ENCODE data around the gene COMMD7.

DNA sequence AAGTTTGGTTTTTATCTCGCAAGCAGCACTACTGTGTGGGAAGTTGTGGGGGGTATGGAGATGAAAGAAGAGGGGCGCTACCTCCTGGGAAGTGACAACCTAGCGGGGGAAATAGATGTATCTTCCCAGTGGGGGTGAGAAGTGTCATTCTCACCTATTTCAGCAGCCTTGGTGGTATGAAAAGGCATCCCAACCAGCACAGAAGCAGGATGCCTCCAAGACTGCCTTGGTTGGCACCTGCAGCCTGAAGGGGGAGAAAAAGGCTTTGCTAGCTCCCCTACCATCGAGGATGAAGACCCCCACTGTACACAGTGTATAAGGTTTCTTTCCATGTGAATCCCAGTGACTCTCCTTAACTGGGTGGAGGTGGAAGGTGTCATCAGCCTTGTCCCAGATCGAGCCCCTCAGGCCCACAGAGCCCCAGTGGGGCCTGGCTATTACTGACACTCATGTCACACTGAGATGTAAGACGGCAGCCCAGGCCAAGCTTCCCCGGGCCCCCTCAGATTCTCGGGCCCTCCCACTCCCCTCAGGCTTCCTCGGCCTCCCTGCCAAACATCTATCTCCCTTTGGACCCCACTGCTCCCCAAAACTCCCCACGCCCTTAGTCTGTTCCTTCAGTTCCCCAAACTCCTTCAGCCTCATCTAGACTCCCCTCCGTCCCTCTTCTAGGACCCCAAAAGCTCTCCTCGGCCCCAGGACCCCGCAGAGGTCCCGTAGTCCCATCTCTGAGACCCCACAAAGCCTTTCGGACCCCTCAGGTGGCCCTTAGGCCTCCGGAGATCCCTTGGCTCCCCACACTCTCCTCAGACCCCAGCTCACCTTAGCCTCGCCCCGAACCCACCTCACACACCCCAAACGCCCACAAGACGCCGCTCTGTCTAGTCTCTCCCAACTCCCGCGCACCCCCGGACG is 688 bp downstream of the COMMD7 start:
- TF ChIP-seq, protein P1, sequence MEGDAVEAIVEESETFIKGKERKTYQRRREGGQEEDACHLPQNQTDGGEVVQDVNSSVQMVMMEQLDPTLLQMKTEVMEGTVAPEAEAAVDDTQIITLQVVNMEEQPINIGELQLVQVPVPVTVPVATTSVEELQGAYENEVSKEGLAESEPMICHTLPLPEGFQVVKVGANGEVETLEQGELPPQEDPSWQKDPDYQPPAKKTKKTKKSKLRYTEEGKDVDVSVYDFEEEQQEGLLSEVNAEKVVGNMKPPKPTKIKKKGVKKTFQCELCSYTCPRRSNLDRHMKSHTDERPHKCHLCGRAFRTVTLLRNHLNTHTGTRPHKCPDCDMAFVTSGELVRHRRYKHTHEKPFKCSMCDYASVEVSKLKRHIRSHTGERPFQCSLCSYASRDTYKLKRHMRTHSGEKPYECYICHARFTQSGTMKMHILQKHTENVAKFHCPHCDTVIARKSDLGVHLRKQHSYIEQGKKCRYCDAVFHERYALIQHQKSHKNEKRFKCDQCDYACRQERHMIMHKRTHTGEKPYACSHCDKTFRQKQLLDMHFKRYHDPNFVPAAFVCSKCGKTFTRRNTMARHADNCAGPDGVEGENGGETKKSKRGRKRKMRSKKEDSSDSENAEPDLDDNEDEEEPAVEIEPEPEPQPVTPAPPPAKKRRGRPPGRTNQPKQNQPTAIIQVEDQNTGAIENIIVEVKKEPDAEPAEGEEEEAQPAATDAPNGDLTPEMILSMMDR (IDR thresholded peaks at IDR 0.05): no peak
- TF ChIP-seq POLR2A (IDR thresholded peaks at IDR 0.05): no peak
